HG03571 (cell line): ENCODE data around the gene NAPEPLD.
"Not testable (repeated sequence)": the region's sequence is repeated elsewhere in the genome, so short reads cannot be mapped to it uniquely, and the experiment has no call there.

ENCODE experiments used
- ATAC-seq: cut with Tn5 transposase; IDR thresholded peaks from one replicate; pipeline ENCODE4 v1.9.1; 2021; ENCODE audit not compliant: unreplicated experiment

The NAPEPLD gene

GRCh38 chr7:103114576-103115008, 34.3 kb downstream of the NAPEPLD start:
- no peak for ATAC-seq

- ATAC-seq = no peak
These were observed 35.7 kb downstream of the NAPEPLD start for GRCh38 chr7:103113164-103113563.

- ATAC-seq = not testable (repeated sequence)
These were observed 42.2 kb downstream of the NAPEPLD start for GRCh38 chr7:103106703-103107070.

GRCh38 chr7:103106005-103106702, 42.7 kb downstream of the NAPEPLD start:
- ATAC-seq = no peak

GRCh38 chr7:103101543-103101942, 47.4 kb downstream of the NAPEPLD start:
- ATAC-seq = no peak

- ATAC-seq = no peak
These were observed 48.6 kb downstream of the NAPEPLD start for GRCh38 chr7:103100348-103100747.

GRCh38 chr7:103097041-103097440, 51.9 kb downstream of the NAPEPLD start:
- ATAC-seq = no peak

- ATAC-seq = not testable (repeated sequence)
These were observed 53.3 kb downstream of the NAPEPLD start for GRCh38 chr7:103095558-103095957.

- ATAC-seq = no peak
These were observed 54.8 kb downstream of the NAPEPLD start for GRCh38 chr7:103094102-103094501.

- ATAC-seq = no peak
These were observed 55.5 kb downstream of the NAPEPLD start for GRCh38 chr7:103093429-103093828.

- not testable (repeated sequence) for ATAC-seq
These were observed 56.6 kb downstream of the NAPEPLD start for GRCh38 chr7:103092321-103092720.

GRCh38 chr7:103083210-103083609, 65.7 kb downstream of the NAPEPLD start:
- ATAC-seq = no peak

GRCh38 chr7:103082497-103082896, 66.4 kb downstream of the NAPEPLD start:
- ATAC-seq = no peak

GRCh38 chr7:103080923-103081322, 68.0 kb downstream of the NAPEPLD start:
- ATAC-seq = no peak

- no peak for ATAC-seq
These were observed 69.1 kb downstream of the NAPEPLD start for GRCh38 chr7:103079836-103080235.

GRCh38 chr7:103078226-103078625, 70.7 kb downstream of the NAPEPLD start:
- not testable (repeated sequence) for ATAC-seq

GRCh38 chr7:103077318-103077717, 71.6 kb downstream of the NAPEPLD start:
- no peak for ATAC-seq

GRCh38 chr7:103076764-103077163, 72.1 kb downstream of the NAPEPLD start:
- ATAC-seq = no peak

- peak; percentile 38 for ATAC-seq
These were observed 73.5 kb downstream of the NAPEPLD start for GRCh38 chr7:103075337-103075918.

- peak; percentile 88 for ATAC-seq
These were observed 74.2 kb downstream of the NAPEPLD start, which contains the start of the genes ARMC10 and FBXL13 for GRCh38 chr7:103074519-103075336. TSS of gene ARMC10 (plus strand) at chr7:103075140. CDS start at chr7:103075273, 133 bp downstream. TSS of gene FBXL13 (minus strand) at chr7:103074796.

- ATAC-seq = no peak
These were observed 74.8 kb downstream of the NAPEPLD start for GRCh38 chr7:103073989-103074518.
